Naive thymus-derived CD4-positive, alpha-beta T cell (primary cell): ENCODE data around the gene PDIA5. TPM values are rescaled to one million over a fixed set of nuclear protein-coding genes. Genes with fewer than 3 reads are reported as not detected.

ENCODE experiments used
- ATAC-seq: fragments of 150-1000 bp; cut with Tn5 transposase; 2 replicates; pipeline ENCODE4 v1.10.0; 2021; ENCODE audit warnings: mild to moderate bottlenecking, moderate library complexity
- CTCF ChIA-PET: fragments of 350-600 bp; sonication (Branson Sonifier 250); formaldehyde crosslinking; loops from one replicate; lab custom pipeline; 2021; ENCODE audit warnings: antibody characterized with exemption; lab: Charles Lee
- POLR2A ChIA-PET: fragments of 350-600 bp; sonication (Branson Sonifier 250); formaldehyde crosslinking; loops from one replicate; lab custom pipeline; 2021; ENCODE audit warnings: antibody characterized with exemption, inconsistent platforms; lab: Charles Lee
- DNase-seq, 9 donors: peaks; one replicate each; pipeline versions ENCODE4 v3.0.0 to v3.0.0-alpha.2; 2020 to 2022; ENCODE audit warnings: mixed read lengths in 1 of 9
- H3K27ac ChIP-seq: one replicate; pipeline ENCODE4 v1.7.0; 2013; ENCODE audit warnings: mild to moderate bottlenecking, low read depth, low read length, moderate library complexity
- H3K27me3 ChIP-seq, 2 donors: one replicate each; pipeline ENCODE4 v1.7.0; 2013; ENCODE audit warnings: low read length in 2 of 2, mild to moderate bottlenecking in 2 of 2, moderate library complexity in 2 of 2; ENCODE audit not compliant: control insufficient read depth in 2 of 2, insufficient read depth in 2 of 2
- H3K36me3 ChIP-seq, 3 experiments: 1 replicate in 2 of 3; 2 replicates in 1 of 3; pipeline ENCODE4 v1.7.0; 2013; ENCODE audit warnings: low read length in 3 of 3, mild to moderate bottlenecking in 3 of 3, moderate library complexity in 1 of 3; ENCODE audit not compliant: insufficient read depth in 3 of 3, control insufficient read depth in 2 of 3
- H3K4me1 ChIP-seq, 2 donors: one replicate each; pipeline ENCODE4 v1.7.0; 2013; ENCODE audit warnings: low read length in 2 of 2, mild to moderate bottlenecking in 2 of 2, moderate library complexity in 1 of 2; ENCODE audit not compliant: control insufficient read depth in 2 of 2, insufficient read depth in 2 of 2
- H3K4me3 ChIP-seq: 2 replicates; pipeline ENCODE4 v1.7.0; 2013; ENCODE audit warnings: mild to moderate bottlenecking, low read length
- H3K9me3 ChIP-seq, 3 experiments: 1 replicate in 2 of 3; 2 replicates in 1 of 3; pipeline ENCODE4 v1.7.0; 2013; ENCODE audit warnings: low read length in 3 of 3; ENCODE audit not compliant: control insufficient read depth in 2 of 3
- H3K27ac Mint-ChIP-seq, 9 donors: one replicate each; pipeline ENCODE4 v1.8.0; 2020 to 2022; ENCODE audit warnings: mixed read lengths in 9 of 9, mild to moderate bottlenecking in 8 of 9, moderate library complexity in 5 of 9, inconsistent platforms in 2 of 9
- H3K27me3 Mint-ChIP-seq, 5 donors: one replicate each; pipeline ENCODE4 v1.8.0; 2021 to 2022; ENCODE audit warnings: mixed read lengths in 5 of 5, mild to moderate bottlenecking in 1 of 5
- H3K36me3 Mint-ChIP-seq, 5 donors: one replicate each; pipeline ENCODE4 v1.8.0; 2020 to 2022; ENCODE audit warnings: mixed read lengths in 5 of 5, mild to moderate bottlenecking in 3 of 5, inconsistent platforms in 1 of 5
- H3K4me1 Mint-ChIP-seq, 7 donors: one replicate each; pipeline ENCODE4 v1.8.0; 2020 to 2022; ENCODE audit warnings: mixed read lengths in 7 of 7, mild to moderate bottlenecking in 3 of 7, inconsistent platforms in 1 of 7
- H3K4me3 Mint-ChIP-seq, 10 donors: one replicate each; pipeline ENCODE4 v1.8.0; 2020 to 2022; ENCODE audit warnings: mild to moderate bottlenecking in 10 of 10, mixed read lengths in 10 of 10, moderate library complexity in 6 of 10, inconsistent platforms in 2 of 10
- H3K9me3 Mint-ChIP-seq, 11 donors: one replicate each; pipeline ENCODE4 v1.8.0; 2020 to 2022; ENCODE audit warnings: mixed read lengths in 11 of 11, mild to moderate bottlenecking in 4 of 11, inconsistent platforms in 1 of 11, moderate library complexity in 1 of 11
- intact Hi-C, 2 donors: fragments of 100-400 bp; cut with micrococcal nuclease; formaldehyde crosslinking; loops; one replicate each; pipeline ENCODE4 v1.15.1; 2023
- polyA plus RNA-seq, 2 donors: library from polyadenylated mRNA; unstranded; fragments of 300-500 nt; fragmentation: Illumina TruSeq; gene quantifications; one replicate each; pipeline ENCODE4 v1.2.3, GENCODE V29; 2021
- total RNA-seq, 6 experiments: library from RNA in 5 of 6; stranded (reverse) in 5 of 6; gene quantifications; 1 replicate in 5 of 6; 2 replicates in 1 of 6; pipeline ENCODE4 v1.2.3 and lab custom pipeline; 2021 to 2026

PDIA5 gene
- total and polyA plus RNA-seq, 7 experiments from 2014 or later, result 3.4 to 21.7 (median 5.6) TPM

GRCh38 chr3:123037015-123037375 lies 29.8 kb upstream of the PDIA5 start:
- Mint-ChIP-seq H3K36me3 (no peaks in the 10 kb centered on the region), H3K9me3 (peaks cover 0 to 1% (median 0%) of the 10 kb centered on the region in 11 donors), H3K4me1 (peaks cover 0 to 3% (median 0%) of the 10 kb centered on the region in 7 donors), H3K27ac (no peak overlapping the region), H3K4me3 (no peak overlapping the region), H3K27me3 (peaks cover 41 to 62% (median 57%) of the 10 kb centered on the region in 5 donors)
- DNase-seq (no peak), ATAC-seq (no peak)
- no peaks in the 10 kb centered on the region for H3K4me1 ChIP-seq
- ChIA-PET CTCF (no interaction called here), POLR2A (no interaction called here)
- no peaks in the 10 kb centered on the region for H3K9me3 ChIP-seq
- H3K4me3 ChIP-seq, result no peak overlapping the region
- H3K36me3 ChIP-seq, result no peaks in the 10 kb centered on the region
- intact Hi-C loops, result no loop called here
- no peaks in the 10 kb centered on the region for H3K27me3 ChIP-seq
- no peak overlapping the region for H3K27ac ChIP-seq

- Mint-ChIP-seq H3K27ac (no peak overlapping the region), H3K9me3 (peaks cover 0 to 1% (median 0%) of the 10 kb centered on the region in 11 donors), H3K4me1 (peaks cover 0 to 3% (median 0%) of the 10 kb centered on the region in 7 donors), H3K27me3 (peaks cover 42 to 68% (median 55%) of the 10 kb centered on the region in 5 donors), H3K4me3 (no peak overlapping the region), H3K36me3 (no peaks in the 10 kb centered on the region)
- no peaks in the 10 kb centered on the region for H3K4me1 ChIP-seq
- CTCF ChIA-PET, result no interaction called here
- no peaks in the 10 kb centered on the region for H3K27me3 ChIP-seq
- H3K27ac ChIP-seq, result no peak overlapping the region
- intact Hi-C loops, result no loop called here
- no peaks in the 10 kb centered on the region for H3K36me3 ChIP-seq
- no peak overlapping the region for H3K4me3 ChIP-seq
- no peaks in the 10 kb centered on the region for H3K9me3 ChIP-seq
- ATAC-seq (no peak), DNase-seq (no peak)
- POLR2A ChIA-PET, result no interaction called here
These were observed 28.1 kb upstream of the PDIA5 start for GRCh38 chr3:123038751-123039150.

DNA sequence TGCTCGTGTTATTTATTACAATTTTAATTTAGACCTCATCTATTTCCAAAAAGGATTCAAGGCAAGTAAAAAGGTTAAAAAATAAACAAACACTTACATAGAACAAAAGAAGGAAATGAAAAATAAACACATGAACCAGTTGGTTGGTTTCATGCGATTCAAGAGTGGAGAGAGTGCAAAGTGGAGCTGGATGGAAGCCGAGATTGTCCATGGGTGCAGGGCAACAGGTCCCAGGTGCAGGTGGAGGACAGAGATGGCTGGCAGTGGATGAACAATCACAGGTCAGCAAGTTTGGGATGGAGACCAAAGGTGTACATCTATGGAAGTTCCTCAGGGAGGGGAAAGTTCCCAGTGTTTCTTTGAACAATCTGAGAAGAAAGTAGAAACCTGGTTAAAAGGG lies 27.6 kb upstream of the PDIA5 start:
- no peaks in the 10 kb centered on the region for H3K36me3 ChIP-seq
- POLR2A ChIA-PET, result no interaction called here
- Mint-ChIP-seq H3K36me3 (no peaks in the 10 kb centered on the region), H3K27me3 (peaks cover 41 to 68% (median 52%) of the 10 kb centered on the region in 5 donors), H3K4me3 (no peak overlapping the region), H3K4me1 (peaks cover 0 to 3% (median 0%) of the 10 kb centered on the region in 7 donors), H3K27ac (no peak overlapping the region), H3K9me3 (peaks cover 0 to 1% (median 0%) of the 10 kb centered on the region in 11 donors)
- no peak for DNase-seq
- no peak for ATAC-seq
- no peak overlapping the region for H3K27ac ChIP-seq
- no peaks in the 10 kb centered on the region for H3K4me1 ChIP-seq
- no peak overlapping the region for H3K4me3 ChIP-seq
- H3K9me3 ChIP-seq, result no peaks in the 10 kb centered on the region
- CTCF ChIA-PET, result no interaction called here
- intact Hi-C loops, result no loop called here
- H3K27me3 ChIP-seq, result no peaks in the 10 kb centered on the region

DNA sequence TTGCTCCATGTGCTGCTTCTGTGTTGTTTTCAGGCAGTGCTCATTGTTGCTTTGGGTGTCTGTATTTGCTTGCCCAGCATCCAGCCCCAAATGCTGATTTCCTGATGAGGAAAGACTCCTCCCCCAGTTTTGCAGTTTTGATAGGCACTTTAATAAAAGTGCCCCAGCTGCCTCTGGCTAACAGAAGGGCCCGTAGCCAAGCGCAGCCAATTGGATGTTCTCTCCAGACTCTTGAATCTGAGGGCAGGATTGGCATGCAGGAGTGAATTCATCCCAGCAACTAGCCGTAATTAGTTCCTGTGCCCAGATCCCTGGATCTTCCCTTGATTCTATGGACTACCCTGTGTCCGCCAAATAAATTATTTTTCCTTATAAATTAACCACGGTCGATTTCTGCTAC lies 24.4 kb upstream of the PDIA5 start:
- no peaks in the 10 kb centered on the region for H3K36me3 ChIP-seq
- no peaks in the 10 kb centered on the region for H3K9me3 ChIP-seq
- ATAC-seq (no peak), DNase-seq (no peak)
- ChIA-PET CTCF (no interaction called here), POLR2A (no interaction called here)
- no peaks in the 10 kb centered on the region for H3K4me1 Mint-ChIP-seq
- H3K36me3 Mint-ChIP-seq, result no peaks in the 10 kb centered on the region
- intact Hi-C loops, result no loop called here
- H3K27me3 ChIP-seq, result no peaks in the 10 kb centered on the region
- peaks cover 0 to 1% (median 0%) of the 10 kb centered on the region in 11 donors for H3K9me3 Mint-ChIP-seq
- no peak overlapping the region for H3K4me3 Mint-ChIP-seq
- H3K27ac ChIP-seq, result no peak overlapping the region
- H3K4me3 ChIP-seq, result no peak overlapping the region
- no peaks in the 10 kb centered on the region for H3K4me1 ChIP-seq
- H3K27ac Mint-ChIP-seq, result no peak overlapping the region
- H3K27me3 Mint-ChIP-seq, result peaks cover 22 to 52% (median 31%) of the 10 kb centered on the region in 5 donors

GRCh38 chr3:123044981-123045763 lies 21.7 kb upstream of the PDIA5 start:
- ChIA-PET POLR2A (no interaction called here), CTCF (no interaction called here)
- Mint-ChIP-seq H3K9me3 (no peaks in the 10 kb centered on the region), H3K36me3 (no peaks in the 10 kb centered on the region), H3K27me3 (peaks cover 4 to 41% (median 18%) of the 10 kb centered on the region in 5 donors), H3K27ac (no peak overlapping the region), H3K4me3 (no peak overlapping the region), H3K4me1 (no peaks in the 10 kb centered on the region)
- Histone ChIP-seq H3K4me1 (no peaks in the 10 kb centered on the region), H3K27ac (no peak overlapping the region), H3K27me3 (no peaks in the 10 kb centered on the region), H3K36me3 (no peaks in the 10 kb centered on the region), H3K4me3 (no peak overlapping the region), H3K9me3 (no peaks in the 10 kb centered on the region)
- DNase-seq (no peak), ATAC-seq (no peak)
- intact Hi-C loops, result no loop called here

DNA sequence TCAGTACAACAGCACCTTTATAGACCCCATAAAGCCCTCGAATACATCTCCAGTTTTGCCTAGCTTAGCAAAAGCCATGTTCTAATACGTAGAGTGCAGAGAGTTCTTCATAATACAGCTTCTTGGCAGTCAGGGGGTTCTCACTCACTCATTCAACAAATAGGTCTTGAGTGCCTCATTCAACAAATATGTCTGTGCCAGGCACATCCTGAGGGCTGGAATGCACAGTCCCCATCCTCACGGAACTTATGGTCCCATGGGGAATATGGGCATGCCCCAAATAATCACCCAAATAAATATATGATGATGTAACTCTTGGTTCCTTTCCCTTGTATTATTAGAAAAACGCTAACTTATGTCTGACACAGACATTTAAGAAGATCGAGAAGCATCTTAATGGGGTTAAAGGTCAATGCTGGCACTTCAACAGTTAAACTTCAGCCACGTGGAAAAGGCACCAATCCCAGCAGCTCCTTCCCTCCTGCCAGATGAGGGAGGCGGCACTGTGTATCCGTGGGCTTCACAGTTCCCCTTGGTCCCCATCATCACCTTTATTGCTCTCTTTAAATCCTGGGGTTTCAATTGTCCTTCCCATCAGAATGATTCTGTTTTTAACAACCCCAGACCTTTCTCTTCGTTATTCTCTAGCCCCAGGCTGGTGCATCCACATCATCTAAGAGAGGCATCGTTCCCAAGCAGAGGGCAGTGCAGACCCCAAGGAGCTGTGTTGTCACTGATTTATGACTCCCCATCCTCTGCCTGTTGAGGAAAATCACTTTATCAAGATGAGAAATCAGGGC lies 20.4 kb upstream of the PDIA5 start:
- POLR2A ChIA-PET, result no interaction called here
- no peak overlapping the region for H3K27ac Mint-ChIP-seq
- CTCF ChIA-PET, result interaction anchor here (0.6 kb wide), 1 partner anchor 10 kb away, joined by 4 read pairs; no protein-coding TSS in a partner anchor

More for the DNA sequence above, 20.4 kb upstream of the PDIA5 start:
- H3K36me3 ChIP-seq, result no peaks in the 10 kb centered on the region
- intact Hi-C loops, result no loop called here
- DNase-seq, result no peak
- H3K4me1 ChIP-seq, result no peaks in the 10 kb centered on the region
- H3K27me3 Mint-ChIP-seq, result peaks cover 0 to 33% (median 14%) of the 10 kb centered on the region in 5 donors
- H3K27ac ChIP-seq, result no peak overlapping the region
- ATAC-seq, result no peak
- H3K9me3 ChIP-seq, result no peaks in the 10 kb centered on the region
- no peaks in the 10 kb centered on the region for H3K4me1 Mint-ChIP-seq
- H3K4me3 Mint-ChIP-seq, result no peak overlapping the region
- no peaks in the 10 kb centered on the region for H3K36me3 Mint-ChIP-seq
- no peak overlapping the region for H3K4me3 ChIP-seq
- H3K27me3 ChIP-seq, result no peaks in the 10 kb centered on the region
- H3K9me3 Mint-ChIP-seq, result no peaks in the 10 kb centered on the region
